Right atrium auricular region (tissue), 2 donors: Measurements from ENCODE around the gene GARIN5B. TPM values are rescaled to one million over a fixed set of nuclear protein-coding genes. Genes with fewer than 3 reads are reported as not detected.
A peak's percentile ranks its signal among the peaks of the same experiment; 100 is the strongest.

Experiments used
- DNase-seq: peaks from one replicate; pipeline ENCODE4 v3.0.0-alpha.2; 2019; ENCODE audit warnings: low spot score
- H3K27ac ChIP-seq, 2 donors: fragments of 200-600 bp; sonication (generic); 1 replicate in 1 of 2; 2 replicates in 1 of 2; pipeline ENCODE4 v1.5.1; 2016 to 2019
- H3K27me3 ChIP-seq, 2 donors: fragments of 200-600 bp; sonication (generic); one replicate each; pipeline versions ENCODE4 v1.5.1 to v1.6.0; 2017 to 2019
- H3K36me3 ChIP-seq: fragments of 200-600 bp; sonication (generic); one replicate; pipeline ENCODE4 v1.5.1; 2016
- H3K4me1 ChIP-seq, 2 donors: fragments of 200-600 bp; sonication (generic); one replicate each; pipeline versions ENCODE4 v1.5.1 to v1.6.0; 2017 to 2019
- H3K4me3 ChIP-seq, 2 donors: fragments of 200-600 bp; sonication (generic); 1 replicate in 1 of 2; 2 replicates in 1 of 2; pipeline ENCODE4 v1.5.1; 2017 to 2019; ENCODE audit warnings: mild to moderate bottlenecking in 1 of 2, moderate library complexity in 1 of 2
- H3K9me3 ChIP-seq, 2 donors: fragments of 200-600 bp; sonication (generic); one replicate each; pipeline ENCODE4 v1.5.1; 2019
- total RNA-seq, 2 donors: library from RNA; depleted of rRNA; stranded (reverse); fragments of >200 nt; gene quantifications; one replicate each; pipeline ENCODE4 v1.1.0, GENCODE V29; 2016
- TF ChIP-seq, protein P1 (sequence below), 2 donors: fragments of 200-600 bp; sonication (generic); IDR thresholded peaks; one replicate each; pipeline ENCODE4 v1.5.1; 2019; ENCODE audit warnings: antibody characterized with exemption in 2 of 2

The GARIN5B gene
- total RNA-seq, 2 donors from 2014 or later = not detected

DNA sequence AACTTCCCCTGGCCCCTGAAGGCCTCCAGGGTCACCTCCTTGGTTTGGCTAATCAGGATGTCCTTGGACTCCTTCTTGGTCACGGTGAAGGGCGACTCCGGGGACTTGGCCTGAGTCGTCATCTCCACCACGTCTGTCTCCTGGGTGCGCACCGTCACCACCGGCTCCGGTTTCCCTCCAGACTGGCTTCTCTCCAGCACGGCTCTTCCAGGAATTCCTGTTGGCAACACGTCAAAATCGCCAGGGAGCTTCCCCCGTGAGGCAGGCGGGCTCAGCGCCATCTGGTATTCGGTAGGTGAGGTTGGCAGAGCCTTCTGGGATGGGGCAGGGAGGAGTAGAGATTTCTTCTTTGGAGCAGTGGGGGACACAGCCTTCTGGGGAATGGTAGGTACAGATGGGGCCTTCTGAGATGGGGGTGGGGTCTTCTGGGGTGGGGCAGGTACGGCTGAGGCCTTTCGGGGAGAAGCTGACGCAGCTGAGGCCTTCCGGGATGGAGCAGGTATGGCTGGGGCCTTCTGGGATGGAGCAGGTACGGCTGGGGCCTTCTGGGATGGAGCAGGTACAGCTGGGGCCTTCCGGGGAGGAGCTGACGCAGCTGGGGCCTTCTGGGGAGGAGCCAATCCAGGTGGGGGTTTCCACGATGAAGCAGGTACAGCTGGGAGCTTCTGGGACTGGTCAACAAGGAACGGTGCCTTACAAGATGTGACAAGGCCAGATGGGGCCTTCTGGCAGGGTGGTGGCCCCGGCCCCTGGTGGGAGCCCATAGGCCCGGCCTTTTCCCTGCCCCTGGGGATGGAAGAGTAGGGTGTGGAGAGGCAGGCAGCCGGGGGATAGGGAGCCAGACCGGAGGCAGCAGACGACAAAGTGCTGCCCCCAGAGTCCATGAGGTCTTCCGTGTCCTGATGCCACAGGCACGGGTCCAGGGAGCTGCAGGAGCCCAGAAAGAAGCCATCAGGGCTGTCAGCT is 3.8 kb downstream of the GARIN5B start:
- TF ChIP-seq, protein P1, sequence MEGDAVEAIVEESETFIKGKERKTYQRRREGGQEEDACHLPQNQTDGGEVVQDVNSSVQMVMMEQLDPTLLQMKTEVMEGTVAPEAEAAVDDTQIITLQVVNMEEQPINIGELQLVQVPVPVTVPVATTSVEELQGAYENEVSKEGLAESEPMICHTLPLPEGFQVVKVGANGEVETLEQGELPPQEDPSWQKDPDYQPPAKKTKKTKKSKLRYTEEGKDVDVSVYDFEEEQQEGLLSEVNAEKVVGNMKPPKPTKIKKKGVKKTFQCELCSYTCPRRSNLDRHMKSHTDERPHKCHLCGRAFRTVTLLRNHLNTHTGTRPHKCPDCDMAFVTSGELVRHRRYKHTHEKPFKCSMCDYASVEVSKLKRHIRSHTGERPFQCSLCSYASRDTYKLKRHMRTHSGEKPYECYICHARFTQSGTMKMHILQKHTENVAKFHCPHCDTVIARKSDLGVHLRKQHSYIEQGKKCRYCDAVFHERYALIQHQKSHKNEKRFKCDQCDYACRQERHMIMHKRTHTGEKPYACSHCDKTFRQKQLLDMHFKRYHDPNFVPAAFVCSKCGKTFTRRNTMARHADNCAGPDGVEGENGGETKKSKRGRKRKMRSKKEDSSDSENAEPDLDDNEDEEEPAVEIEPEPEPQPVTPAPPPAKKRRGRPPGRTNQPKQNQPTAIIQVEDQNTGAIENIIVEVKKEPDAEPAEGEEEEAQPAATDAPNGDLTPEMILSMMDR (IDR thresholded peaks at IDR 0.05) = no peak
- DNase-seq = no peak
- peaks cover 0 to 6% of the 10 kb centered on the region in 2 donors for H3K27me3 ChIP-seq

DNA sequence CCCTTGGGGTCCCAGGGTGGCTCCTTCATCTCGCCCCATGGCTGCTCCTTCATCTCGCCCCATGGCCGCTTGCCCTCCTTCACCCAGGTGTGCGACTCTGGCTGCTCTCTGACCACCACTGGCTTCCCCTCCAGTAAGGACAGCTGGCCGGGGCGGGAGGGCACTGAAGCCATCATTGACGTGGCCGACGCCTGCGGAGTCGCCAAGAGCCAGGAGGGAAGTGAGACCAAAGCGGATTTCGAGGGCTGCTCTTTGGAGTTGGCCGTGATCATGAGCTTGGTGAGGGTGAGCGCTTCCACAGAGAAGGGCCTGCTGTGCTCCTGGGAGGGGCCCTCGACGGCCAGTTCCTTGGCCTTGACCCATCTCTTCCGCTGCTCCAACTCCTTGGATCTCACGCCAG is 4.6 kb downstream of the GARIN5B start:
- Histone ChIP-seq H3K9me3 (no peaks in the 10 kb centered on the region), H3K27me3 (peaks cover 4 to 13% of the 10 kb centered on the region in 2 donors), H3K4me3 (no peak overlapping the region), H3K4me1 (peaks cover 0 to 18% of the 10 kb centered on the region in 2 donors), H3K27ac (no peak overlapping the region), H3K36me3 (no peaks in the 10 kb centered on the region)
- DNase-seq = no peak
- TF ChIP-seq, protein P1 (IDR thresholded peaks at IDR 0.05) = no peak

More for the DNA sequence above, 3.8 kb downstream of the GARIN5B start:
- Histone ChIP-seq H3K27ac (no peak overlapping the region), H3K4me3 (no peak overlapping the region), H3K9me3 (no peaks in the 10 kb centered on the region), H3K4me1 (peaks cover 0 to 10% of the 10 kb centered on the region in 2 donors), H3K36me3 (no peaks in the 10 kb centered on the region)

GRCh38 chr19:55355213-55355821 is 7.7 kb downstream of the GARIN5B start:
- no peak overlapping the region for H3K27ac ChIP-seq
- H3K9me3 ChIP-seq = no peaks in the 10 kb centered on the region
- peaks cover 21 to 33% of the 10 kb centered on the region in 2 donors for H3K27me3 ChIP-seq
- H3K4me3 ChIP-seq = no peak overlapping the region
- DNase-seq = no peak
- no peaks in the 10 kb centered on the region for H3K36me3 ChIP-seq
- H3K4me1 ChIP-seq = peaks cover 0 to 23% of the 10 kb centered on the region in 2 donors
- TF ChIP-seq, protein P1 (IDR thresholded peaks at IDR 0.05) = no peak

GRCh38 chr19:55354698-55355212 is 8.3 kb downstream of the GARIN5B start, which contains the start of gene COX6B2:
TSS of gene COX6B2 (minus strand) at chr19:55354719. CDS start at chr19:55354521, 198 bp downstream.
- TF ChIP-seq, protein P1 (IDR thresholded peaks at IDR 0.05) = no peak
- Histone ChIP-seq H3K9me3 (no peaks in the 10 kb centered on the region), H3K4me3 (peak within 1 kb of the TSS; percentile 18 to 45), H3K36me3 (no peaks in the 10 kb centered on the region), H3K27ac (no peak within 1 kb of the TSS), H3K4me1 (peaks cover 0 to 23% of the 10 kb centered on the region in 2 donors), H3K27me3 (peaks cover 21 to 33% of the 10 kb centered on the region in 2 donors)
- DNase-seq = no peak

DNA sequence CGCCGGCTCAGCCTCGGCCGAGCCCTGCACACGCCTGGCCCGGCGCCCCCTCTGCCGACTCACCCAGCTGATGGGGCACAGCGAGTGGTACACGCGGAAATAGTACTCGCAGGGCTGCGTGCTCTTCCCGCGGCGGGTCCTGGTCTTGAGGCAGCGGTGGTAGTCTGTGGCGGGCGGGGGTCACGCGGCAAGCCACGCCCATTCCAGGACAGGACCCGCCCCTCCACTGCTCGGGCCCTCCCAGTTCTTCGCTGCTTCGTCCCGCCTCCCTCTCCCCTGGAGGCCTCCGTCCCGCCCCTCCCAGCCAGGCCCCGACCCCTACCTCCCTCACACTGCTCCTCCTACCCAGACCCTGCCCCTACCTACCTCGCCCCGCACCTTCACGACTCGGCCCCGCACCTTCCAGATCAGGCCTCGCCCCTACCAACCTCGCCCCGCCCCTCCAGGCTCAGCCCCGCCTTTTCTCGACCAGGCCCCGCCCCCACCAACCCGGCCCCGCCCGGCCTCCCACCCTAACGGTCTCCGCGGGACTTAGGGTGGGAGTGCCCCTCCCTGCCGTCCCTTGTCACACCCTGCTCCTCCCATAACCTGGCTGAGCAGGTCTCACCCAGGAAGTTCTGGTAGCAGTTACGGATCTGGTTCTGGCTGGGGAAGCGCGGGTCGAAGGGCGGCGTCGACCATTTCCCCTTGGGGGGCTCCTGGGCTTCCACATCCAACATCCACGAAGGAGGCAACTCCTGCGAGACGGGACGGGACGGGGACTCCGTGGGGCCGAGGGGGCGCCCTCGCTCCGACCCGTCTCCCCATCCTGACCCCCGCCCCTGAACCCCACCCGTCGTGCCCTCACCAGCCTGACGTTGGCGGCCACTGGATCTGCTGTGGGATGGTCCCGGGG is 9.0 kb downstream of the GARIN5B start:
- peaks cover 21 to 33% of the 10 kb centered on the region in 2 donors for H3K27me3 ChIP-seq
- H3K27ac ChIP-seq = no peak overlapping the region
- peaks cover 0 to 23% of the 10 kb centered on the region in 2 donors for H3K4me1 ChIP-seq
- H3K9me3 ChIP-seq = no peaks in the 10 kb centered on the region
- DNase-seq = no peak
- TF ChIP-seq, protein P1 (IDR thresholded peaks at IDR 0.05) = no peak
- no peaks in the 10 kb centered on the region for H3K36me3 ChIP-seq
- H3K4me3 ChIP-seq = peak overlapping the region; percentile 18 to 45
